NCI-H510A (cell line): ENCODE data around the gene DUSP1.

Experiments
- DNase-seq: peaks from one replicate; lab custom pipeline; 2025; lab: John Stamatoyannopoulos, UW

Gene DUSP1

GRCh38 chr5:172777881-172778814 lies 7.2 kb upstream of the DUSP1 start:
- no peak for DNase-seq

DNA sequence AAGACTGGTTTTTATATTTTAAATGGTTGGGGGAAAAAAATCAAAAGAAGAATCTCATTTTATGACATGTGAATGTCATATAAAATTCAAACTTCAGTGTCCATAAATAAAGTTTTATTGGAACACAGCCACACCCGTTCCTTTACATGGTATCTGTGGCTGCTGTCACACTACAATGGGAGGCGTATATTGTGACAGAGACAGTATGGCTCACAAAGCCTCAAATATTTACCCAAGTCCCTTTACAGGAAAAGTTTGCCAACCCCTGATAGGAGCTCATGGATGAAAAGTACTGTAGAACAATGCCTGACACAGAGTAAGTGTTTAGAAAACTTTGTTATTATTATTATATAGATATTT lies 5.2 kb upstream of the DUSP1 start:
- DNase-seq = no peak

DNA sequence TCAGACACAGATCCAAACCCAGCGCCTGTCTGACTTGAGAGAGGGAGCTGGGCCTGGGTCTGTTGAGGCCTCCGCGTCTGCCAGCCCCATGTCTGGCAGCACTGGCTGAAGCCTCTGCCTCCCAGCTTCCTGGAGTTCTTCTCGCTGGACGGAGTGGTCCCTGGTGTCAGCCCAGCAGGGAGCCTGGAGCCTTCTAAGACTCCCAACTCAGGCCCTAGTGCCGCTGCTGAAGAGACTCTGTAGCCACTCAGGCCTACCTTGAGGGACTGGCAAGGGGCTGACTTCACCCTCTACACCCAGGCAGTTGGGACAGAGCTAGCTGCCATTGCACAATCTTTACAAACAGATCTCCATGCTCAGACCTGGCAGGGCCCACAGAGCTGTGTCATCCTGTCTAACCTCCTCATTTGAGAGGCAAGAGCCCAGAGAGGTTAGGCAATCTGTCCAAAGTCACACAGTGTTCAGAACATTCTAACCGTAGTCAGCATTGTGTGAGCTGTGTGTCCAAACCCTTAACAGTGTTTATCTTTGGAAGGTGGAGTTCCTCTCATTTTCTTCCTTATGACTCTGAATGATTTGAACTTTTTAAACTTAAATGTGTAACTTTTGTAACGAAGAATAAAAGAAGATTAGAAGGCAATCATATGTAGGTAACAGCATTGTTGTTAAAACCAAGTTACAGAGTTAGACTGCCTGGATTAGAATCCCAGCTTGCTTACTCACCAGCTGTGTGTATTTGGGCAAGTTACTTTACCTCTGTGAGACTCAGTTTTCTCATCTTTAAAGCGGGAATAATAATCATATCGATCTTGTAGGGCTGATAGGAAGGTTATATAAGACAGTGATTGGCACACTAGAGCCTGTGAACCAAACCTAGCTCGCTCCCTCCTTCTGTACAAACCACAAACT lies 4.6 kb upstream of the DUSP1 start:
- DNase-seq = no peak

- no peak for DNase-seq
Observed at GRCh38 chr5:172774561-172775315, 3.7 kb upstream of the DUSP1 start.

- DNase-seq = no peak
Observed at GRCh38 chr5:172773481-172774469, 2.8 kb upstream of the DUSP1 start.

DNA sequence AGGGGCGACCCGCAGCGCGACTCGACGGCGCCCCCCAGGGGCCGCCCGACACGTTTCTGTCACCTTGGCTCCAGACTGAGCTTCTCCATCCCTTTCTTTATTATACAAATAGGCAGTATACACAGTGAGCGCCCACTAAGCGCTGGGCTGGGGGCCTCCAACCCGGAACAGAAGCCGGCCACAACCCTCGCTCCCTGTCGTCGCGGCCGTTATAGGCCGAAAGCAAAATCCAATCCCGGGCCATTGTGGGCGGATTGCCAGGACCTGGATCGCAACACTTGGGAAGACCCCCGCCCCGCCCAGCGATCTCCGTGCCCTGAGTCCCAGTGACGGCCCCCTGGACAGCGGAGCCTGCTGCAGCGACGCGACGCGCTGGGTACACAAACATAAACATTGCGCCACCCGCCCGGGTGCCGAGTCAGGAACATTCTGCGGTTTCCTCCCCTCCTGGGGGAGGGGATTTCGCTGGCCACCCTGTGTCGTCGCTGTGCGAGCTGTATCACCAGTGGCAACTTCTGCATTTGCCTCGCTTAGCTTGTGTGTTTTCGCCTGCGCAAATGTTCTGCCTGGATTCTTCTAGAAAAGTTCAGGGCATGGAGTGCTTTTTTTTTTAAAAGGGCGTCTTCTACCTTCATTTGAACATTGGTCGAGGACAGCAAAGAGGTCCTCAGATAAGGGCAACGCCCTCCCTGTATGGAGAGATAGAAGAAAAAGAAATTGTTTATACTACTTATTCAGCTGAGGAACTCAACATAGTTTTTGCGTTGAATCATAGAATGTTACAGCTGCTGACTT lies 1.3 kb upstream of the DUSP1 start:
- peak; percentile 60 for DNase-seq

DNA sequence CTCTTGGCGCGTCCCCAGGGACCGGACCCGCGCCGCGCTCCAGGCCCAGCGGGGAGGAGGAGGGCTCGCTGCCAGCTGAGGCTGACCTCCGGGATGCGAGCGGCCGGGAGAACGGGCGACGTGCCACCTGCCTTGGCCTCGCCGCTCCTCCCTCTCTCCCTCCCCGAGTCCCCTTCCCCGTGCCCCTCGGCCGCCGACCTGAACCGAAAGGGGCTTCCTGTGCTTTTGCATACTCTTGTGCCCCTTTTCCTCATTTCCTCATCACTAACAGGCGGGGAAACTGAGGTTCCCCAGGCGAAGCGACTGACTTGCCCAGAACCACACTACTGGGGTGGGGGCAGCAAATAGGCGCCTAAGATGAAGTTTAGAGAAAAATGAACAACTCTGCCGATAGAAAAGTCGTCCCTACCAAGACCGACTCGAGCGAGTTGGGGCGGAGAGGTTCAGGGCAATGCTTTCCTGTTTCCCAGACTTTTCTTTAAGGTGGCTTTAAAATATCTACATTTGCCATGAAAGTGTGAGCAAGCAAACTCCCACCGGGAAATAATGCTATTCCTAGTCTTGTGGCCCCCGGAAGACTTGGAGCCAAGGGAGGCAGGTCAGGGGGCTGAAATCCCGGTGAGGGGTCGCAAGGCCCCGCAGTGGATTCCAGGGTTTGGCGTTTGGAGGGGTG lies 580 bp upstream of the DUSP1 start:
- DNase-seq = no peak

GRCh38 chr5:172770374-172770674 lies 671 bp downstream of the DUSP1 start:
- DNase-seq = no peak

DNA sequence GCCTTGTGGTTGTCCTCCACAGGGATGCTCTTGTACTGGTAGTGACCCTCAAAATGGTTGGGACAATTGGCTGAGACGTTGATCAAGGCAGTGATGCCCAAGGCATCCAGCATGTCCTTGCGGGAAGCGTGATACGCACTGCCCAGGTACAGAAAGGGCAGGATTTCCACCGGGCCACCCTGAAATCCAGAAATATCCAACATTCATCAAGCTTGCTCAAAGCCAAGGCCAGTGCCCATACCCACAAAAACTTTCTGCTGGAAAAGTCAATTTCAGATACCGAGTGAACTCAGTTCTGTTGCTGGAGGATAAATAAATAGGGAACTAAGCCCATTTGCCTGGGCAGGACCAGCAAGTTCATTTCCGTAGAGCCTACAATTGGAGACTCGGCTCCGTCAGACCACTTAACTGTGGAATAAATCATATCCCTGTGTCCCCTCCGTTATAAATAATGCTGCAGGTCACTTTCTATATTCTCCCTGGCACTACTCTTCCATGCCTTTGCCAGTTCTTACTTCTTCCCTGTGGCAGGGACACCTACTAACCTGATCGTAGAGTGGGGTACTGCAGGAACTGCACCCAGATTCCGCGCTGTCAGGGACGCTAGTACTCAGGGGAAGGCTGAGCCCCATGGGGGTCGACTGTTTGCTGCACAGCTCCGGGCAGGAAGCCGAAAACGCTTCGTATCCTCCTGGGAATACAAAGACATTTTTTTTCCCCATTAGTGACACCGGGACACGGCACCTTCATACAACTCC lies 1.2 kb downstream of the DUSP1 start:
- DNase-seq = no peak

DNA sequence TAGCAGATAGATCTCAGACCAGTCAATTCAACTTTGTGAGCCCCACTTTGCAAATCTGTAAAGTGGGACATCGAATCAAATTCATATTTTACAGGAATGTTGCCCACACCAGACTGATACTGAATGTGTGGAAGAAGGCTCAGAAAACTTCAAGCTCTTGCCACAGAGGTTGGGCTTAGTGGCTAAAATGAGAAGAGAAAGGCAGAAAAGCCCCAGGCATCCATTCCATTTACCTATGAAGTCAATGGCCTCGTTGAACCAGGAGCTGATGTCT lies 1.7 kb downstream of the DUSP1 start:
- no peak for DNase-seq

- DNase-seq = no peak
Observed at GRCh38 chr5:172768573-172769341, 2.2 kb downstream of the DUSP1 start.

DNA sequence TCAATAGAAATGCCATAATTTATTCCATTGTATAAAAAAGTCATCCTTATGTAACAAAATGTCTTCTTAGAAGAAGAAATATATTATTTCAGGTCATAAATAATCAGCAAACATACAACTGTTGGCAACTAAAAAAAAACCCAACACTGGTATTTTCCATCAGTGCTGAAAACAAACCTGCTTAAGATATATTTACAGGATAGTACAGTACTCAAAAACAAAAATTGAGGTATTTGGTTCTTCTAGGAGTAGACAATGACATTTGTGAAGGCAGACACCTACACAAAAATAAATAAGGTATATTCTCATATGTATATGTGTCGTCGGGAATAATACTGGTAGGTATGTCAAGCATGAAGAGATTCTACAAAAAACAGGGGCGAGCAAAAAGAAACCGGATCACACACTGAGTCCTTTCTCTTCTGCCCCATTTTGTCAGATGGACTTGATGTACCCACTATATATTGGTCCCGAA lies 2.9 kb downstream of the DUSP1 start:
- no peak for DNase-seq

DNA sequence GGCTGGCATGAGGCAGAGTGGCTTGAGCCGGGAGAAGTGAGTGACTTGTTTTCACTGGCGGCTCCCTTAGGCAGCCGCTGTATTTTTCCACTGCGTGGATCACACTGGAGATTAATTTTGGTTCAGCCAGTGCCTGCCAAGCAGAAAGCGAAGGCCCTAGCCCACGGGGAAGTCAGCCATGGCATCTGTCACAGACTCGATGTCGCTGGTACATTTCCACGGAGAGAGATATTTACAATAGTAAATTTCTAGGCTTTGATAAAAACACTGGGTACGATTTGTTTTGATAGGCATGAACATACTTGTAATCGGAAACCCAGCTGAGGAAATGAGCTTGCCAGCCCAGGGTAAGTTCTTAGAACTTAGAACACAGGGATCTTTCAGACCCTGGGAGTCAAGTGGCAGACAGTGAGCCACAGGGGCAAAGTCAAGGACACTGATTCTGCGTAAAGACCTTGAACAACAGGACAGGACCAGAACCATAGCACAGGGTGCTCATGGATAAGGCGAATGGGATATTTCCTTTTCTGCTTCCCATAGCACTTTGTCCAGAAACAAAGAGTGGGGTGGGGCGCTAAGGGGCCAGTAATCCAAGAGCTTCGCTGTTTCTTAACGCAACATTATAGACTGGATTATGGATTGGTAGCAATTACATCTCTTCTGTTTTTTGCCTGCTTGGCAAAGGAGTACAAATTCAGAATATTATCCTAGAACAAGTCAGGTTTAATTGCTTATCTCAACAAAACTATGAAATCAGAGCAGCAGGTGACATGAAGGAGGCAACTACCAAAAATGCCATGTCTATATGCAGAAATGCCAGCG lies 4.5 kb downstream of the DUSP1 start:
- DNase-seq = no peak

DNA sequence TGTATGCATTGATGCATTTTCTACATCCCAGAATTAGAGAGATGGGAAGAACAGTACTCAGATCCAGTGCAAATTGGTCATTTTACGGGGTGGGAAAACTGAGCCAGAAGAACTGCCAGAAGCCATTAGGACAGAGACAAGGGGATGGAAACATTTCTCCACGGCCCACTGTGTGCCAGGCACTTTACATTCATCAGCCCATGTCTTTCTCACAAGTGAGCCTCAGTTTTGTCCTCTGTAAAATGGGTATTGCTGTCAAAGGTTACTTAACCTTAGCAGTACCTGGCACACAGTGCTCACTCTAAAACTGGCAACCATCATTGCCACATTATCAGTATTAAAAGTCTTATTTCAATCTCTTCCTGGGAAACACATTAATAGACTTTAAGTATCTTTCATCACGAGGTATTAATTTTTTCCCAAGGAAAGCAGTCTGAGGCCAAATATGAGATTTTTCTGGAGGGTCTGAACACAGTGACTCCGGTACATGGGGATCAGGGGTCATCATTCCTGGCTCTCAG lies 5.2 kb downstream of the DUSP1 start:
- no peak for DNase-seq

DNA sequence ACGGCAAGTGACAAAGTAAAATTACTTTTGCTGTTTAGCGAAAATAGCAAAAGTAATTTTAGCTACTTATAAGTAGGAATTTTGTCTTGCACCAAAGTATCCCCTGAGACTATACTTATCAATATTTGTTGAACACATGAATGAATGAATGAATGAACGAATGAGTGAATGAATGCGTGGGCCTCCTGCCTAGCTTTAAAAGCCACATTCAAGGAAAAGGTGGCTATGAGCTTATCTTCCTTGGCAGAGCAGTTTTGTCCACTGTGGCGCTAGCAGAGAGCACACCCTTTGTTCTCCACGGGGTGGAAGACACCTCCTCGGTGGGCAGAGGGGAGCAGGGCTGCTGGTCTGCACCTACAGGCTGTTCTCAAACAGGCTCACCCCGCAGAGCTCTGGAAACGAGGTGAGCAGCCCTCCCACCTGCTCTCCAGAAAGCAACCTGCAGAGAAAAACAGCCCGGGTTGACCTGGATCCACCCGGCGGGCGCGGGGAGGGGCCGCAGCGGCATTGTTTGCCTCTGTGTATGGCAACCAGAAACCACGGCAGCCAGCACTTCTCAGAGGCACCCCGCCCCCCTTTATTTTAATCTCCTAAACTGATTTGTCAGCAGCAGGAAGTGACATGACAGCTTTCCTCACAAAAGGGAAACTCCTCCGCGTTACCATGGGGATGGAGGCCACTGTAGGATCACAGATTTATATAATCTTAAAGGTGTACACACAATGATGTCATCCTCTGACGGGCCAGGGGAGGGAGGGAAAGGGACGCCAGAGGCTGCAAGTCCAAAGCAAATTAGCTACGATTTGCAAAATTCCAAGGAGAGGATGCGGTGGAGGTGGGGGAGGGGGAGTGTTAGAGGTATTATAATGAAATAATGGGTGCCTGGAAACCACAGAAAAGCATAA lies 5.9 kb downstream of the DUSP1 start:
- peak; percentile 96 for DNase-seq

- DNase-seq = no peak
Observed at GRCh38 chr5:172763120-172763464, 7.9 kb downstream of the DUSP1 start.
